Measurements from ENCODE around the gene VSIG10.
"Not testable (repeated sequence)": the region's sequence is repeated elsewhere in the genome, so short reads cannot be mapped to it uniquely, and the experiment has no call there.

GRCh38 chr12:118081521-118081920, 22.3 kb downstream of the VSIG10 start:
- not testable (repeated sequence) for TF ChIP-seq CTCF (conservative IDR thresholded peaks at IDR 0.05; ENCODE audit: low read depth, low read length); EZH2 (IDR thresholded peaks at IDR 0.05; ENCODE audit: borderline replicate concordance, low read depth, low read length, poor library complexity, severe bottlenecking)

Measured in A673 (cell line).